ENCODE data around the gene UPF1. TPM values are rescaled to one million over a fixed set of nuclear protein-coding genes. Genes with fewer than 3 reads are reported as not detected.

The UPF1 gene
- total and polyA plus RNA-seq, 11 donors, result 27.5 to 84.4 (median 38.3) TPM

- 95 to 97% (median 95%) methylated on average over 19 to 25 of the region's 25 CpGs for WGBS, 4 donors
- no peaks in the 10 kb centered on the region for H3K9me3 ChIP-seq
- peaks cover 0 to 31% (median 21%) of the 10 kb centered on the region in 9 donors for H3K36me3 ChIP-seq
- peaks cover 0 to 26% (median 12%) of the 10 kb centered on the region in 9 donors for H3K27me3 ChIP-seq
- DNase-seq (peak in 1 of 5 donors; percentile 14), ATAC-seq (no peak)
- peaks cover 0 to 33% (median 13%) of the 10 kb centered on the region in 12 donors for H3K4me1 ChIP-seq
- TF ChIP-seq CTCF (IDR thresholded peaks at IDR 0.05), result no peak
- TF ChIP-seq POLR2A (IDR thresholded peaks at IDR 0.05), result no peak
- no peak overlapping the region for H3K27ac ChIP-seq
- H3K4me3 ChIP-seq, result no peak overlapping the region
- intact Hi-C loops (cut with DNase I), result loop anchor here in 2 of 10 donors (10.0 kb wide), 1 partner anchor 87 kb away; no protein-coding TSS in a partner anchor
Measured at GRCh38 chr19:18897094-18898029, 65.6 kb downstream of the UPF1 start.

- Histone ChIP-seq H3K27me3 (peaks cover 0 to 26% (median 12%) of the 10 kb centered on the region in 9 donors), H3K4me1 (peaks cover 0 to 33% (median 13%) of the 10 kb centered on the region in 12 donors), H3K9me3 (no peaks in the 10 kb centered on the region), H3K36me3 (peaks cover 0 to 34% (median 25%) of the 10 kb centered on the region in 9 donors), H3K27ac (no peak overlapping the region), H3K4me3 (no peak overlapping the region)
- intact Hi-C loops (cut with DNase I), result loop anchor here in 2 of 10 donors (10.0 kb wide), 1 partner anchor 87 kb away; no protein-coding TSS in a partner anchor
- no peak for ATAC-seq
- no peak for DNase-seq
- TF ChIP-seq POLR2A (IDR thresholded peaks at IDR 0.05) (no peak), CTCF (IDR thresholded peaks at IDR 0.05) (no peak)
- WGBS, 4 donors, result 57 to 72% (median 63%) methylated on average over 7 to 18 of the region's 18 CpGs
Measured at GRCh38 chr19:18898081-18898606, 66.4 kb downstream of the UPF1 start.

GRCh38 chr19:18898607-18899408, 67.0 kb downstream of the UPF1 start:
- H3K36me3 ChIP-seq, result peaks cover 0 to 41% (median 25%) of the 10 kb centered on the region in 9 donors
- WGBS, 4 donors, result 77 to 100% (median 83%) methylated on average over 8 to 18 of the region's 18 CpGs
- H3K27ac ChIP-seq, result no peak overlapping the region
- DNase-seq, result no peak
- H3K9me3 ChIP-seq, result no peaks in the 10 kb centered on the region
- ATAC-seq, result no peak
- H3K4me1 ChIP-seq, result peaks cover 0 to 27% (median 13%) of the 10 kb centered on the region in 12 donors
- H3K4me3 ChIP-seq, result no peak overlapping the region
- peaks cover 0 to 24% (median 12%) of the 10 kb centered on the region in 9 donors for H3K27me3 ChIP-seq
- no peak for TF ChIP-seq POLR2A (IDR thresholded peaks at IDR 0.05)
- TF ChIP-seq CTCF (IDR thresholded peaks at IDR 0.05), result no peak
- intact Hi-C loops (cut with DNase I), result loop anchor here in 2 of 10 donors (10.0 kb wide), 1 partner anchor 86 kb away; no protein-coding TSS in a partner anchor

Measured in heart left ventricle (tissue), 16 donors.